ENCODE measurements around the gene GFM1.
"Not testable (repeated sequence)": the region's sequence is repeated elsewhere in the genome, so short reads cannot be mapped to it uniquely, and the experiment has no call there.

Gene GFM1

GRCh38 chr3:158679547-158680000, 35.2 kb downstream of the GFM1 start:
- DNase-seq: no peak

GRCh38 chr3:158680861-158681260, 36.5 kb downstream of the GFM1 start:
- DNase-seq: no peak

- DNase-seq: no peak
Observed at GRCh38 chr3:158683230-158683962, 39.1 kb downstream of the GFM1 start.

- DNase-seq: no peak
Observed at GRCh38 chr3:158685159-158685558, 40.8 kb downstream of the GFM1 start.

GRCh38 chr3:158693866-158694456, 49.6 kb downstream of the GFM1 start:
- not testable (repeated sequence) for DNase-seq

GRCh38 chr3:158696618-158697017, 52.3 kb downstream of the GFM1 start:
- no peak for DNase-seq

GRCh38 chr3:158700559-158700958, 56.2 kb downstream of the GFM1 start:
- DNase-seq: no peak

- no peak for DNase-seq
Observed at GRCh38 chr3:158701420-158702065, 57.2 kb downstream of the GFM1 start.

- no peak for DNase-seq
Observed at GRCh38 chr3:158702815-158703481, 58.6 kb downstream of the GFM1 start.

GRCh38 chr3:158703566-158703965, 59.2 kb downstream of the GFM1 start:
- DNase-seq: no peak

- DNase-seq: no peak
Observed at GRCh38 chr3:158709666-158710083, 65.3 kb downstream of the GFM1 start.

GRCh38 chr3:158710601-158711000, 66.3 kb downstream of the GFM1 start:
- no peak for DNase-seq

- no peak for DNase-seq
Observed at GRCh38 chr3:158711886-158712285, 67.6 kb downstream of the GFM1 start.

GRCh38 chr3:158712443-158712842, 68.1 kb downstream of the GFM1 start:
- no peak for DNase-seq

GRCh38 chr3:158713094-158713499, 68.8 kb downstream of the GFM1 start:
- DNase-seq: no peak

- no peak for DNase-seq
Observed at GRCh38 chr3:158717576-158717975, 73.2 kb downstream of the GFM1 start.

GRCh38 chr3:158718490-158719170, 74.3 kb downstream of the GFM1 start:
- DNase-seq: no peak

- no peak for DNase-seq
Observed at GRCh38 chr3:158722108-158722507, 77.8 kb downstream of the GFM1 start.

- no peak for DNase-seq
Observed at GRCh38 chr3:158723991-158724390, 79.7 kb downstream of the GFM1 start.

GRCh38 chr3:158725348-158726011, 81.2 kb downstream of the GFM1 start:
- no peak for DNase-seq

GRCh38 chr3:158727206-158728060, 83.1 kb downstream of the GFM1 start:
- DNase-seq: peak; percentile 58

GRCh38 chr3:158728061-158728377, 83.7 kb downstream of the GFM1 start:
- no peak for DNase-seq

Data from NCI-H1436 (cell line).